A549 (cell line): Measurements from ENCODE around the gene NEMF. TPM values are rescaled to one million over a fixed set of nuclear protein-coding genes. Genes with fewer than 3 reads are reported as not detected.

Experiments used
- ATAC-seq, 2 experiments: fragments of 200-7000 bp in 1 of 2; fragments of >200 bp in 1 of 2; cut with Nextera tagmentation in 1 of 2; cut with Tn5 transposase in 1 of 2; 3 replicates each; pipeline versions ENCODE4 v1.8.0 to v1.9.1; 2018 to 2020; ENCODE audit warnings: mild to moderate bottlenecking in 1 of 2, moderate library complexity in 1 of 2
- CTCF ChIA-PET: fragments of 300-600 bp; sonication (Branson Sonifier 250); formaldehyde crosslinking; extraction: SDS; loops from one replicate; lab custom pipeline; 2021; ENCODE audit warnings: antibody characterized with exemption, inconsistent platforms; lab: Yijun Ruan, JAX
- POLR2A ChIA-PET: fragments of 350-600 bp; formaldehyde crosslinking; extraction: SDS; loops from one replicate; lab custom pipeline; 2021; ENCODE audit warnings: antibody characterized with exemption, inconsistent platforms; lab: Yijun Ruan, JAX
- DNase-seq, 2 experiments: peaks; one replicate each; pipeline versions ENCODE4 v3.0.0 to v3.0.0-alpha.2; 2011 to 2016; ENCODE audit warnings: low read depth in 1 of 2, low spot score in 1 of 2
- FAIRE-seq: peaks from 2 replicates; lab custom pipeline; 2011; peaks lifted over from hg19 to GRCh38; lab: Jason Lieb, UNC
- H3K27ac ChIP-seq, 2 experiments: fragments of >200 bp; sonication (Bioruptor Twin); formaldehyde crosslinking; 3 replicates each; pipeline ENCODE4 v1.5.1; 2016 to 2017
- H3K4me1 ChIP-seq: fragments of >200 bp; sonication (Bioruptor Twin); formaldehyde crosslinking; 3 replicates; pipeline ENCODE4 v1.6.1; 2016
- H3K4me2 ChIP-seq: fragments of >200 bp; sonication (Bioruptor Twin); formaldehyde crosslinking; 3 replicates; pipeline ENCODE4 v1.6.1; 2016
- H3K4me3 ChIP-seq: fragments of >200 bp; sonication (Bioruptor Twin); formaldehyde crosslinking; 3 replicates; pipeline ENCODE4 v1.5.1; 2016
- H3K9me3 ChIP-seq: fragments of >200 bp; sonication (Bioruptor Twin); formaldehyde crosslinking; 3 replicates; pipeline ENCODE4 v1.6.1; 2016
- ATOH8 ChIP-seq: fragments of 250-450 bp; sonication (Bioruptor Pico); IDR thresholded peaks from 2 replicates; pipeline ENCODE4 v1.5.0; 2020; ENCODE audit warnings: low read depth, mild to moderate bottlenecking, moderate library complexity
- BCL3 ChIP-seq: fragments of >200 bp; sonication (Bioruptor Twin); formaldehyde crosslinking; IDR thresholded peaks from 3 replicates; pipeline ENCODE4 v1.6.1; 2016
- BHLHE40 ChIP-seq: IDR thresholded peaks from 2 replicates; pipeline ENCODE4 v1.6.1; 2012; ENCODE audit warnings: low read depth, low read length, inconsistent platforms
- CEBPB ChIP-seq, 2 experiments: fragments of >200 bp in 1 of 2; sonication (Bioruptor Twin) in 1 of 2; formaldehyde crosslinking in 1 of 2; IDR thresholded peaks; 2 replicates each; pipeline ENCODE4 v1.6.1; 2012 to 2016
- CHD2 ChIP-seq: fragments of 150-350 bp; IDR thresholded peaks from 2 replicates; pipeline ENCODE4 v1.6.1; 2014; ENCODE audit warnings: low read length; ENCODE audit not compliant: partially characterized antibody
- EP300 ChIP-seq, 2 experiments: fragments of >200 bp; sonication (Bioruptor Twin); formaldehyde crosslinking; IDR thresholded peaks; 2 replicates in 1 of 2; 3 replicates in 1 of 2; pipeline ENCODE4 v1.6.1; 2016 to 2017
- FOSB ChIP-seq: fragments of 250-450 bp; sonication (Bioruptor Pico); IDR thresholded peaks from 2 replicates; pipeline ENCODE4 v1.5.0; 2020; ENCODE audit warnings: mild to moderate bottlenecking, moderate library complexity
- GATA3 ChIP-seq: IDR thresholded peaks from 2 replicates; pipeline ENCODE4 v1.6.1; 2012; ENCODE audit warnings: borderline replicate concordance
- HEYL ChIP-seq: fragments of 250-450 bp; sonication (Bioruptor Pico); IDR thresholded peaks from 2 replicates; pipeline ENCODE4 v1.8.0; 2021; ENCODE audit warnings: mild to moderate bottlenecking, moderate library complexity
- HOXA7 ChIP-seq: fragments of 250-450 bp; sonication (Bioruptor Pico); IDR thresholded peaks from 2 replicates; pipeline ENCODE4 v1.5.0; 2020; ENCODE audit warnings: mild to moderate bottlenecking, moderate library complexity
- JUN ChIP-seq, 2 experiments: fragments of >200 bp; sonication (Bioruptor Twin); formaldehyde crosslinking; IDR thresholded peaks; 2 replicates in 1 of 2; 3 replicates in 1 of 2; pipeline ENCODE4 v1.6.1; 2016 to 2017
- KDM1A ChIP-seq: fragments of 200-600 bp; sonication (generic); IDR thresholded peaks from 2 replicates; pipeline ENCODE4 v1.6.1; 2016; ENCODE audit warnings: low read depth, mild to moderate bottlenecking
- KDM5A ChIP-seq: fragments of 200-600 bp; sonication (generic); IDR thresholded peaks from 2 replicates; pipeline ENCODE4 v1.6.1; 2016; ENCODE audit warnings: antibody characterized with exemption, mild to moderate bottlenecking
- MAX ChIP-seq: IDR thresholded peaks from 2 replicates; pipeline ENCODE4 v1.6.1; 2012
- MYC ChIP-seq: IDR thresholded peaks from 2 replicates; pipeline ENCODE4 v1.6.1; 2012; ENCODE audit warnings: mild to moderate bottlenecking, inconsistent platforms, low read length, improper control_type of control experiment, borderline replicate concordance
- NFE2L2 ChIP-seq: fragments of 150-350 bp; conservative IDR thresholded peaks from 2 replicates; pipeline ENCODE4 v1.6.1; 2014; ENCODE audit warnings: low read length
- NPAS2 ChIP-seq: fragments of 250-450 bp; sonication (Bioruptor Pico); IDR thresholded peaks from 2 replicates; pipeline ENCODE4 v1.8.0; 2022; ENCODE audit warnings: mild to moderate bottlenecking, moderate library complexity, borderline replicate concordance
- NR3C1 ChIP-seq: fragments of >200 bp; sonication (Bioruptor Twin); formaldehyde crosslinking; IDR thresholded peaks from 3 replicates; pipeline ENCODE4 v1.6.1; 2017
- POLR2A ChIP-seq: IDR thresholded peaks from 2 replicates; pipeline ENCODE4 v1.6.1; 2012; ENCODE audit warnings: mild to moderate bottlenecking, low read length
- RCOR1 ChIP-seq: fragments of 150-350 bp; IDR thresholded peaks from 2 replicates; pipeline ENCODE4 v1.6.1; 2014; ENCODE audit warnings: antibody characterized with exemption, low read length, low read depth
- REST ChIP-seq: fragments of 200-600 bp; sonication (generic); IDR thresholded peaks from 2 replicates; pipeline ENCODE4 v1.6.1; 2016; ENCODE audit warnings: antibody characterized with exemption, mild to moderate bottlenecking, moderate library complexity
- SREBF2 ChIP-seq: fragments of 450-650 bp; IDR thresholded peaks from 2 replicates; pipeline ENCODE4 v1.6.1; 2014; ENCODE audit warnings: mild to moderate bottlenecking, moderate library complexity
- TFCP2L1 ChIP-seq: fragments of 250-450 bp; sonication (Bioruptor Pico); IDR thresholded peaks from 2 replicates; pipeline ENCODE4 v1.5.0; 2021; ENCODE audit warnings: mild to moderate bottlenecking
- TP53 ChIP-seq: fragments of 250-450 bp; sonication (Bioruptor Pico); IDR thresholded peaks from 2 replicates; pipeline ENCODE4 v1.5.0; 2021; ENCODE audit warnings: mild to moderate bottlenecking, moderate library complexity
- USF2 ChIP-seq: fragments of 450-650 bp; IDR thresholded peaks from 2 replicates; pipeline ENCODE4 v1.6.1; 2014; ENCODE audit warnings: antibody characterized with exemption
- ZC3H11A ChIP-seq: fragments of 450-650 bp; IDR thresholded peaks from 2 replicates; pipeline ENCODE4 v1.6.1; 2014; ENCODE audit warnings: antibody characterized with exemption, mild to moderate bottlenecking
- ZFP36 ChIP-seq: fragments of 450-650 bp; IDR thresholded peaks from 2 replicates; pipeline ENCODE4 v1.6.1; 2014; ENCODE audit warnings: borderline replicate concordance; ENCODE audit not compliant: partially characterized antibody
- WGBS: methylation state at CpG from one replicate; pipeline ENCODE4 v1.1.6; 2017; ENCODE audit errors: missing lambda C conversion rate; 5-methylcytosine and 5-hydroxymethylcytosine counted together
- polyA plus RNA-seq, 4 experiments: library from polyadenylated mRNA; depleted of rRNA in 3 of 4; stranded (reverse); fragments of >200 nt; fragmentation: RNase III in 1 of 4; extraction: RNeasy Plus Mini Kit Qiagen cat#74134 plus additional on column Dnase treatment in 1 of 4; gene quantifications; 2 replicates in 3 of 4; 3 replicates in 1 of 4; pipeline ENCODE4 v1.2.3, GENCODE V29; 2011 to 2017

NEMF gene
- polyA plus RNA-seq, 2 of the 4 experiments (the other 2 are of a cell fraction): 58.3 to 59.6 TPM

- TF ChIP-seq MYC (no peak), NFE2L2 (no peak), JUN (IDR thresholded peaks at IDR 0.05) (no peak), USF2 (no peak), MAX (no peak), ATOH8 (CRISPR knock-in tag) (no peak), CEBPB (IDR thresholded peaks at IDR 0.05) (no peak), POLR2A (no peak), TFCP2L1 (CRISPR knock-in tag) (no peak), ZC3H11A (no peak), FOSB (CRISPR knock-in tag) (no peak), EP300 (IDR thresholded peaks at IDR 0.05) (no peak)
Measured at GRCh38 chr14:49882826-49883694, 30.5 kb upstream of the NEMF start (continued).

GRCh38 chr14:49881350-49882001, 28.9 kb upstream of the NEMF start:
- H3K27ac ChIP-seq: no peak overlapping the region
- 97% methylated on average over 4 of the region's 4 CpGs for WGBS
- DNase-seq: no peak
- POLR2A ChIA-PET: interaction anchor here (0.6 kb wide), 1 partner anchor 11 kb away, joined by 4 read pairs; the partner anchor contains the start of gene ARF6
- no peaks in the 10 kb centered on the region for H3K4me1 ChIP-seq
- CTCF ChIA-PET: interaction anchor here (0.7 to 2.3 kb wide), 9 partner anchors 11 to 247 kb away, joined by 3 to 7 read pairs (median 4); partner anchors contain the start of gene DNAAF2
- no peak for ATAC-seq
- FAIRE-seq: no peak
- no peaks in the 10 kb centered on the region for H3K9me3 ChIP-seq
- TF ChIP-seq CHD2 (no peak), BCL3 (no peak), POLR2A (no peak), HOXA7 (CRISPR knock-in tag) (no peak)
- no peak overlapping the region for H3K4me3 ChIP-seq
- no peak overlapping the region for H3K4me2 ChIP-seq

GRCh38 chr14:49880267-49881064, 27.9 kb upstream of the NEMF start:
- Histone ChIP-seq H3K27ac (peak overlapping the region in 1 of 2 experiments; percentile 38; a peak in 2 of 6 replicates), H3K4me2 (no peak overlapping the region), H3K4me3 (no peak overlapping the region), H3K9me3 (no peaks in the 10 kb centered on the region), H3K4me1 (0 out of 3 replicates have a peak, but pooled peaks cover 3% of the 10 kb centered on the region)
- ChIA-PET POLR2A (interaction anchor here (0.6 to 1.4 kb wide), 4 partner anchors 12 to 113 kb away, joined by 3 to 7 read pairs (median 4); no protein-coding TSS in a partner anchor), CTCF (interaction anchor here (0.9 to 2.3 kb wide), 26 partner anchors 9 to 233 kb away, joined by 3 to 26 read pairs (median 6); partner anchors contain the start of gene ARF6)
- 75% methylated on average over 9 of the region's 9 CpGs for WGBS
- FAIRE-seq (no peak), DNase-seq (no peak), ATAC-seq (peak; percentile 37 to 51; a peak in 3 of 6 replicates)
- no peak for TF ChIP-seq TP53 (CRISPR knock-in tag)
- no peak for TF ChIP-seq REST
- TF ChIP-seq BHLHE40: no peak
- no peak for TF ChIP-seq NR3C1
- TF ChIP-seq KDM5A: no peak
- no peak for TF ChIP-seq GATA3
- no peak for TF ChIP-seq ZFP36
- no peak for TF ChIP-seq SREBF2
- TF ChIP-seq HEYL (CRISPR knock-in tag): no peak
- TF ChIP-seq KDM1A: no peak
- TF ChIP-seq NPAS2 (CRISPR knock-in tag): no peak
- TF ChIP-seq HOXA7 (CRISPR knock-in tag): no peak
- no peak for TF ChIP-seq RCOR1
